PC-3 (cell line): Measurements from ENCODE around the gene TRIM26.

Experiments used
- EZH2 ChIP-seq: fragments of 300-600 bp; sonication (generic); IDR thresholded peaks from one replicate; pipeline ENCODE4 v1.6.1; 2017; ENCODE audit warnings: antibody characterized with exemption, mild to moderate bottlenecking, low read length; ENCODE audit not compliant: unreplicated experiment
- TF ChIP-seq, protein P1 (sequence below): fragments of 300-600 bp; sonication (generic); conservative IDR thresholded peaks from 2 replicates; pipeline ENCODE4 v1.5.1; 2017; ENCODE audit warnings: antibody characterized with exemption, low read depth, mild to moderate bottlenecking, low read length

DNA sequence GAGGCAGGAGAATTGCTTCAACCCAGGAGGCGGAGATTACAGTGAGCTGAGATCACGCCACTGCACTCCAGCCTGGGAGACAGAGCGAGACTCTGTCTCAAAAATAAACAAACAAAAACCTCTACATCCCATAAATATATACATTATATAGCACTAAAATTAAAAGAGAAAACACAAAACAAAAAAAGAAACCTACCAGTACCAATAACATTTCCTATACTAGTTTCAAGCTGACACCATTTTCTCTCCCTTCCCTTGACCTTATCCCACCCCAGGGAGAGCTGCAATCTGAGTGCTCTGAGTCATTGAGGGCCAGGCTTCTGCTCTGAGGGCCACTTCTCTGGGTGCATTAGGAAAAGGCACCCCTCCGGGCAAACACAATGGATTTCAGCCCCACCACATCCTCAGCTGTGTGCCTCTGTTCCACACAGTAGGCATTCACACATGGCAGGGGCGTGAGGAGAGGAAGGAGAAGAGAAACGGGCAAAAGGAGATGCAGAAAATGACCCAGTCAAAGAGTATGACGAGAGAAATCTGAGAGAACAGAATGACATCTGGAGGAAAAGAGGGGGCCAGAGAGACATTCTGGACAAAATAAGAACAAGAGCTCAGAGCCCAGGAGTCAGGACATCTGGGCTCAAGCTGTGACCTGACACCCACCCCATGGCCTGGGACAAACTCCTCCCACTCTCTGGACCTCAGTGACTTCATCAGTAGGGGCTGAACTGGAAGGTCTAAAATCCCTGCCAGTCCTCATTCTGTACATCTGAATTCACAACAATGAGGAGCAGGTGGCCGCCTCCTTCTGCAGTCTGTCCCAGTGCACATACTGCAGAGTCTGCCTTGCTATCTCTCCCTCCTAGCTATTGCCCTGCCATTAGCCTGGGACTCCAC, 18.2 kb downstream of the TRIM26 start:
- no peak for TF ChIP-seq EZH2
- TF ChIP-seq, protein P1, sequence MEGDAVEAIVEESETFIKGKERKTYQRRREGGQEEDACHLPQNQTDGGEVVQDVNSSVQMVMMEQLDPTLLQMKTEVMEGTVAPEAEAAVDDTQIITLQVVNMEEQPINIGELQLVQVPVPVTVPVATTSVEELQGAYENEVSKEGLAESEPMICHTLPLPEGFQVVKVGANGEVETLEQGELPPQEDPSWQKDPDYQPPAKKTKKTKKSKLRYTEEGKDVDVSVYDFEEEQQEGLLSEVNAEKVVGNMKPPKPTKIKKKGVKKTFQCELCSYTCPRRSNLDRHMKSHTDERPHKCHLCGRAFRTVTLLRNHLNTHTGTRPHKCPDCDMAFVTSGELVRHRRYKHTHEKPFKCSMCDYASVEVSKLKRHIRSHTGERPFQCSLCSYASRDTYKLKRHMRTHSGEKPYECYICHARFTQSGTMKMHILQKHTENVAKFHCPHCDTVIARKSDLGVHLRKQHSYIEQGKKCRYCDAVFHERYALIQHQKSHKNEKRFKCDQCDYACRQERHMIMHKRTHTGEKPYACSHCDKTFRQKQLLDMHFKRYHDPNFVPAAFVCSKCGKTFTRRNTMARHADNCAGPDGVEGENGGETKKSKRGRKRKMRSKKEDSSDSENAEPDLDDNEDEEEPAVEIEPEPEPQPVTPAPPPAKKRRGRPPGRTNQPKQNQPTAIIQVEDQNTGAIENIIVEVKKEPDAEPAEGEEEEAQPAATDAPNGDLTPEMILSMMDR = no peak
